Neural crest cell (in vitro differentiated cells): Measurements from ENCODE around the gene EN1. TPM values are rescaled to one million over a fixed set of nuclear protein-coding genes. Genes with fewer than 3 reads are reported as not detected.

Source experiments
- DNase-seq: peaks from one replicate; pipeline ENCODE4 v3.0.0; 2021; ENCODE audit warnings: low read depth, mixed read lengths, low spot score
- H3K27ac Mint-ChIP-seq: one replicate; pipeline ENCODE4 v1.8.0; 2021; ENCODE audit warnings: mild to moderate bottlenecking, mixed read lengths; ENCODE audit not compliant: unreplicated experiment
- H3K27me3 Mint-ChIP-seq: 2 replicates; pipeline ENCODE4 v1.8.0; 2021; ENCODE audit warnings: low read depth, mild to moderate bottlenecking, mixed read lengths
- H3K36me3 Mint-ChIP-seq: 2 replicates; pipeline ENCODE4 v1.8.0; 2021; ENCODE audit warnings: low read depth, mild to moderate bottlenecking, mixed read lengths
- H3K4me1 Mint-ChIP-seq: 2 replicates; pipeline ENCODE4 v1.8.0; 2021; ENCODE audit warnings: mixed read lengths
- H3K4me3 Mint-ChIP-seq: one replicate; pipeline ENCODE4 v1.8.0; 2021; ENCODE audit warnings: mild to moderate bottlenecking, mixed read lengths
- H3K9me3 Mint-ChIP-seq: 2 replicates; pipeline ENCODE4 v1.8.0; 2021; ENCODE audit warnings: mixed read lengths
- CTCF ChIP-seq: fragments of 200-600 bp; sonication (generic); conservative IDR thresholded peaks from 2 replicates; pipeline ENCODE4 v1.5.0; 2021; ENCODE audit warnings: antibody characterized with exemption, mild to moderate bottlenecking
- total RNA-seq: library from RNA; stranded (reverse); gene quantifications from 2 replicates; pipeline ENCODE4 v1.2.1, GENCODE V29; 2021

EN1 gene
- total RNA-seq, 1 donor from 2014 or later = 12.6 TPM

- Mint-ChIP-seq H3K4me1 (no peaks in the 10 kb centered on the region), H3K9me3 (no peaks in the 10 kb centered on the region), H3K4me3 (no peak overlapping the region), H3K27me3 (peaks cover 17% of the 10 kb centered on the region), H3K27ac (no peak overlapping the region), H3K36me3 (no peaks in the 10 kb centered on the region)
- no peak for TF ChIP-seq CTCF
- no peak for DNase-seq
These were observed 46.7 kb downstream of the EN1 start for GRCh38 chr2:118800736-118801135.

GRCh38 chr2:118794546-118794945 lies 52.9 kb downstream of the EN1 start:
- Mint-ChIP-seq H3K36me3 (no peaks in the 10 kb centered on the region), H3K4me3 (no peak overlapping the region), H3K9me3 (no peaks in the 10 kb centered on the region), H3K4me1 (no peaks in the 10 kb centered on the region), H3K27ac (no peak overlapping the region), H3K27me3 (peaks cover 30% of the 10 kb centered on the region)
- DNase-seq = no peak
- no peak for TF ChIP-seq CTCF

Other genes starting within 250 kb of the EN1 start
- 0.54 TPM in 1 of 2 replicates, not detected in the other for gene MARCO, start 94.5 kb upstream of the EN1 start, total RNA-seq